ENCODE measurements around the gene BORCS6. TPM values are rescaled to one million over a fixed set of nuclear protein-coding genes. Genes with fewer than 3 reads are reported as not detected.
A peak's percentile ranks its signal among the peaks of the same experiment; 100 is the strongest.

BORCS6 gene
- total and polyA plus RNA-seq, 2 of the 13 experiments (the other 11 are each of a cell fraction or from before 2014, with no cell fraction given) = 2.0 to 5.1 TPM

- H3K79me2 ChIP-seq (ENCODE audit: insufficient read depth, low read length) = peaks cover 18% of the 10 kb centered on the region
- H2AFZ ChIP-seq (ENCODE audit: low read length) = no peak overlapping the region
- BruUV-seq (replicated peaks) = no TSS peak
- H3K27ac ChIP-seq (ENCODE audit: extremely low read length, insufficient read depth, low read length) = peak overlapping the region; percentile 95
- in situ Hi-C loops (cut with HindIII; ENCODE audit: extremely low pct_ligation_motif_present, low pct_unique_long_range_greater_than_20kb) = no loop called here
- H4K20me1 ChIP-seq (ENCODE audit: insufficient read depth, low read length) = no peaks in the 10 kb centered on the region
- H3K4me1 ChIP-seq (ENCODE audit: insufficient read depth, low read length) = peaks cover 57% of the 10 kb centered on the region
- H3K36me3 ChIP-seq (replicated peaks in 1 of 2; ENCODE audit: control insufficient read depth in 1 of 2, insufficient read depth in 2 of 2, low read length in 2 of 2) = peaks cover 1 to 7% of the 10 kb centered on the region in 2 experiments; a peak in 3 of 5 replicates
- TF ChIP-seq ZNF264 (CRISPR knock-in tag; IDR thresholded peaks at IDR 0.05) (no peak), ZNF670 (CRISPR knock-in tag; IDR thresholded peaks at IDR 0.05; ENCODE audit: borderline replicate concordance) (0 out of 2 replicates have a peak, but pooled peaks have one; percentile 41), TCF7 (IDR thresholded peaks at IDR 0.05; ENCODE audit: low read depth) (no peak), TAF15 (IDR thresholded peaks at IDR 0.05; ENCODE audit: low read depth, low read length, poor library complexity, severe bottlenecking) (no peak), ZNF766 (CRISPR knock-in tag; IDR thresholded peaks at IDR 0.05; ENCODE audit: borderline replicate concordance) (no peak), RFX1 (IDR thresholded peaks at IDR 0.05) (no peak), CHD4 (IDR thresholded peaks at IDR 0.05; ENCODE audit: borderline replicate concordance, low read length) (no peak), THAP11 (CRISPR knock-in tag; IDR thresholded peaks at IDR 0.05) (no peak), NKX3-1 (CRISPR knock-in tag; IDR thresholded peaks at IDR 0.05) (no peak), ZNF816 (CRISPR knock-in tag; IDR thresholded peaks at IDR 0.05; ENCODE audit: borderline replicate concordance) (0 out of 2 replicates have a peak, but pooled peaks have one; percentile 34), RBFOX2 (IDR thresholded peaks at IDR 0.05; ENCODE audit: low read depth, low read length) (no peak), ZFP82 (CRISPR knock-in tag; IDR thresholded peaks at IDR 0.05; ENCODE audit: borderline replicate concordance) (no peak)
- TF ChIP-seq, protein P1, sequence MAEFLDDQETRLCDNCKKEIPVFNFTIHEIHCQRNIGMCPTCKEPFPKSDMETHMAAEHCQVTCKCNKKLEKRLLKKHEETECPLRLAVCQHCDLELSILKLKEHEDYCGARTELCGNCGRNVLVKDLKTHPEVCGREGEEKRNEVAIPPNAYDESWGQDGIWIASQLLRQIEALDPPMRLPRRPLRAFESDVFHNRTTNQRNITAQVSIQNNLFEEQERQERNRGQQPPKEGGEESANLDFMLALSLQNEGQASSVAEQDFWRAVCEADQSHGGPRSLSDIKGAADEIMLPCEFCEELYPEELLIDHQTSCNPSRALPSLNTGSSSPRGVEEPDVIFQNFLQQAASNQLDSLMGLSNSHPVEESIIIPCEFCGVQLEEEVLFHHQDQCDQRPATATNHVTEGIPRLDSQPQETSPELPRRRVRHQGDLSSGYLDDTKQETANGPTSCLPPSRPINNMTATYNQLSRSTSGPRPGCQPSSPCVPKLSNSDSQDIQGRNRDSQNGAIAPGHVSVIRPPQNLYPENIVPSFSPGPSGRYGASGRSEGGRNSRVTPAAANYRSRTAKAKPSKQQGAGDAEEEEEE (CRISPR knock-in tag; IDR thresholded peaks at IDR 0.05; ENCODE audit: borderline replicate concordance) = no peak
- TF ChIP-seq, protein P2, sequence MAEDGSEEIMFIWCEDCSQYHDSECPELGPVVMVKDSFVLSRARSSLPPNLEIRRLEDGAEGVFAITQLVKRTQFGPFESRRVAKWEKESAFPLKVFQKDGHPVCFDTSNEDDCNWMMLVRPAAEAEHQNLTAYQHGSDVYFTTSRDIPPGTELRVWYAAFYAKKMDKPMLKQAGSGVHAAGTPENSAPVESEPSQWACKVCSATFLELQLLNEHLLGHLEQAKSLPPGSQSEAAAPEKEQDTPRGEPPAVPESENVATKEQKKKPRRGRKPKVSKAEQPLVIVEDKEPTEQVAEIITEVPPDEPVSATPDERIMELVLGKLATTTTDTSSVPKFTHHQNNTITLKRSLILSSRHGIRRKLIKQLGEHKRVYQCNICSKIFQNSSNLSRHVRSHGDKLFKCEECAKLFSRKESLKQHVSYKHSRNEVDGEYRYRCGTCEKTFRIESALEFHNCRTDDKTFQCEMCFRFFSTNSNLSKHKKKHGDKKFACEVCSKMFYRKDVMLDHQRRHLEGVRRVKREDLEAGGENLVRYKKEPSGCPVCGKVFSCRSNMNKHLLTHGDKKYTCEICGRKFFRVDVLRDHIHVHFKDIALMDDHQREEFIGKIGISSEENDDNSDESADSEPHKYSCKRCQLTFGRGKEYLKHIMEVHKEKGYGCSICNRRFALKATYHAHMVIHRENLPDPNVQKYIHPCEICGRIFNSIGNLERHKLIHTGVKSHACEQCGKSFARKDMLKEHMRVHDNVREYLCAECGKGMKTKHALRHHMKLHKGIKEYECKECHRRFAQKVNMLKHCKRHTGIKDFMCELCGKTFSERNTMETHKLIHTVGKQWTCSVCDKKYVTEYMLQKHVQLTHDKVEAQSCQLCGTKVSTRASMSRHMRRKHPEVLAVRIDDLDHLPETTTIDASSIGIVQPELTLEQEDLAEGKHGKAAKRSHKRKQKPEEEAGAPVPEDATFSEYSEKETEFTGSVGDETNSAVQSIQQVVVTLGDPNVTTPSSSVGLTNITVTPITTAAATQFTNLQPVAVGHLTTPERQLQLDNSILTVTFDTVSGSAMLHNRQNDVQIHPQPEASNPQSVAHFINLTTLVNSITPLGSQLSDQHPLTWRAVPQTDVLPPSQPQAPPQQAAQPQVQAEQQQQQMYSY (CRISPR knock-in tag; IDR thresholded peaks at IDR 0.05) = peak; percentile 65; the same call in 1 of the 2 replicates
- DNase-seq (ENCODE audit: low spot score) (no peak), FAIRE-seq (no peak), ATAC-seq (no peak)
- H3K4me2 ChIP-seq (ENCODE audit: low read depth, low read length) = peak overlapping the region; percentile 91
- no peaks in the 10 kb centered on the region; a peak in 1 of 5 replicates for H3K27me3 ChIP-seq (ENCODE audit: control insufficient read depth in 1 of 2, insufficient read depth in 2 of 2, low read length in 2 of 2)
- intact Hi-C loops (cut with micrococcal nuclease; ENCODE audit: unreplicated experiment) = no loop called here
- H3K4me3 ChIP-seq (replicated peaks in 1 of 3; ENCODE audit: insufficient read depth in 1 of 3, low read depth in 2 of 3, low read length in 3 of 3) = peak overlapping the region; percentile 92 to 99 (median 98)
- 7% methylated on average over 6 of the region's 6 CpGs for WGBS (ENCODE audit: low lambda C conversion rate)
- peak overlapping the region; percentile 80 for H3K9ac ChIP-seq (ENCODE audit: insufficient read depth, low read depth, low read length)
- CTCF ChIA-PET (ENCODE audit: low intra/inter-chr PET ratio, low total read pairs) = interaction anchor here (0.9 kb wide), 1 partner anchor 26 kb away, joined by 3 read pairs; no protein-coding TSS in a partner anchor
- no peaks in the 10 kb centered on the region for H3K9me3 ChIP-seq (ENCODE audit: low read length)
- POLR2A ChIA-PET = interaction anchor here (0.7 to 2.6 kb wide), 13 partner anchors 8 to 124 kb away, joined by 3 to 149 read pairs (median 6); partner anchors contain the start of genes BORCS6, RANGRF and TMEM107
Observed at GRCh38 chr17:8164815-8165131, 25.2 kb downstream of the BORCS6 start.

All from HepG2 (cell line).